Retina (tissue), 1 donor: Measurements from ENCODE around the gene SMIM14.
"Not testable (repeated sequence)": the region's sequence is repeated elsewhere in the genome, so short reads cannot be mapped to it uniquely, and the experiment has no call there.

Experiments
- DNase-seq: peaks from one replicate; pipeline ENCODE4 v3.0.0-alpha.2; 2016

Gene SMIM14

DNA sequence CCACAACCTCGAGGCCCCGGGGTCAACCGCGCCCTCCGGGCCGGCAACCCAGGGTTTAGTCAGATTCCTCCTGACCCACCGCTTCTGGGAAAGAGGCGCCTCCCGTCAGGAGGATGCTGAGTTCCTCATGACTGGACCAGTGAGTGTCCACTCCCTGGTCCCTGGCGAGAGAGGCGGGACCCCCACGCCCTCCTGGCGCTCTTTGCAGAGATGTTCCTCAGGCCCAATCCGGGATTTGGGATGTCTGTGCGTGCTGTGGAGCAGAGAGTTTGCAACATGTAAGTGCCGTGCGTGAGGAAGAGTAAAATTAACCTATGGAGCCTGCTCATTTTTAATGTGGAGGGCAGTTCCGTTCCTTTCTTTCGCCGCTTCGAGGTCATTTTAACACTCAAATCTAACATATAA lies 110.6 kb downstream of the SMIM14 start:
- no peak for DNase-seq

DNA sequence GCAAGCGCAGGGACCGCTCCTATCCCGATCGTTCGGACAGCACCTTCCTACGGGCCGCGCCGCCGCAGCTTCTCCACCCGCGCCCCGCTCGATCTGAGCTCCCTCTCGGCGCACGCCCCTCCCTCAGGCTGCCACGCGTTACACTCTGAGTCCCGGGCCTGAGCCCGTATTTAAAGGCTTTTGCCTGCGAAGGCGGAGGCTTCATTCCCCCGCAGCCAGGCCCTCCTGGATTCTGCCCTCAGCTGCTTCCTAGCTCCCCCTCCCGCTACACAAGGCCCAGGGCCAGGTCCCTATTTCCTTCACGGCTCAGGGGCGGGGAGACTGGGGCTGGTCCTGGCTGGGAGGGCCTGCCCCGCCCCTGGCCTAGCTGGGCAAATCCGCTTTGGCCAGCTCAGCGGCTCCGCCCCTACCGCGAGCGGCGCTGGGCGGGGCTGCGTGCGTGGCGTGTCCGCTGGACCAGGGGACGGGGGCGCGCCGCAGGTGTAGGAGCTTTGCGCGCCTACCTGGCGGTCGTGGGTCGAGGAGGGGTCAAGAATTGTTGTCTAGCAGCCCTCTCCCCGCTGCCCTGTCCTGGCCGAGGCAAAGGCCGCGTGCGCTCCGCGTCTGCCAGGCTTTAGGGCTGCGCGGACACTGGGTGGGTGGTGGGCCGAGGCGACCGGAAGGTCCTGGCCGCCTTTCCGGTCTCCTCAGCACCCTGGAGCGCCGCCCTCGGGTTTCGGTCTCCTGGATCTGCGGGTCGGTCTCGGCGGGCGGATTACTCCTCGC lies 111.2 kb downstream of the SMIM14 start, which contains the start of gene UGDH:
UGDH (minus strand) TSS at position 144 of the 765 bp plus-strand sequence. CDS start 5,927 bp downstream, outside the sequence.
- peak; percentile 100 for DNase-seq

DNA sequence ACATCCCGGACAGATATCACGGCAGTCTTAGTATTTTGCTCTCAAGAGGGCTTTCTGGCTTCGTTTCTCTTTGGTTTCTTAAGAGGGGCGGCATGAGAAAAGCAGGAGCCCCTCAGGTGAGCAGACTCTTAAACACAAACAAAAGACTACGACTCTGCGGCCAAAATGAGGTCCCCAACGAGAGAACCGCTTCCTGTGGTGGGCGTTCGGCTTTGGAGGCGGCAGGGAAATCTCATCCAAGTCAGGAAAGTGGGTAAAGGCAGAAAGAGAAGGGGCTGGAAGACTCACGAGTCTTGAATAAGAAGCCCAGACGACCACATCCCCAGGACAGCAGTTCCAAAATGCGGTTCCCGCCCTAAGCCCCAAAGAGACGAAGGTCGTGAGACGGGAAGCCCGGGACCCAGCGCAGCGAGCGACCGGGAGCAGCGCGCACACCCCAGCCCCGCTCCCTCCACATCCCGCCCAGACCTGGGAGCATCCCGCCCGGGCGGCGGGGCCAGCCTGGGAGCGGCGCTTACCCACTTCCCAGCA lies 111.8 kb downstream of the SMIM14 start:
- DNase-seq = no peak

DNA sequence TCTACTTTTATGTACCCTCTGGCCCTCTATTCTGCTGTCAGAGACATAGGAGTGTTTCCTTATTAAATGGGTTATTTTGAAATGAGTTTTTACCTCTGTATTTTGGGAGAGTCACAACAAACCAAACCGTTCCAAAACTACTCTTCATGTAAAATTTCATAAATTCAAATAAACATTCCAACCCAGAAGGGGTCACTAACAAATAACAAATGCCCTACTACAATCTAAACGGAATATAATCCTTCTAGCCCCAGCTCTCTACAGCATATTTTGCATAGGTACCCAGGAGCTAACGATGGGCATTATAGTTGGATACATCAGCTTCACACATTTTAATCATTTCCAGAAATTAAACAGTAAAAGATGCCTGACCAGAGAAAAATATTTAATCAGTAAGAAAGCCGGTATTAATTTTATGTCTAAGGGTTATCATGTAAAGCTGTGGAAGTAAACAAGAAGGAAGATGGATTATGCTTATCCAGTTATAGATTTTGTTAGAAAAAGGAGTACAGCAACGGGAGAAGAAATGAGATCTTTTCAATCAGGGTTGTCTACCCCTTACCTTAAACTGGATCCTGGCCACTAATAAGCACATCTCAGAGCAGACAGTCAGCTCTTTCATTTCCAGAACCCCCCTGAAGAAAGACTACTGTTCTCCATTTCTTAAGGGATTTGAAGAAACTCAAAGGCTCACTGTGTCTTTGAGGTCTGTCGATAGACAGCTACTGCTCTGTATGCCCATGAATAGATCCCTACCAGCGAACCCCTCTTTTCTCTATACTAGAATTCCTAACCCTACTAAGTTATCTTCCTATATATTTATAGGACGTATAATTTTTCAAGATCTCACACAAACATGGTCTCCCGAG lies 112.6 kb downstream of the SMIM14 start:
- no peak for DNase-seq

DNA sequence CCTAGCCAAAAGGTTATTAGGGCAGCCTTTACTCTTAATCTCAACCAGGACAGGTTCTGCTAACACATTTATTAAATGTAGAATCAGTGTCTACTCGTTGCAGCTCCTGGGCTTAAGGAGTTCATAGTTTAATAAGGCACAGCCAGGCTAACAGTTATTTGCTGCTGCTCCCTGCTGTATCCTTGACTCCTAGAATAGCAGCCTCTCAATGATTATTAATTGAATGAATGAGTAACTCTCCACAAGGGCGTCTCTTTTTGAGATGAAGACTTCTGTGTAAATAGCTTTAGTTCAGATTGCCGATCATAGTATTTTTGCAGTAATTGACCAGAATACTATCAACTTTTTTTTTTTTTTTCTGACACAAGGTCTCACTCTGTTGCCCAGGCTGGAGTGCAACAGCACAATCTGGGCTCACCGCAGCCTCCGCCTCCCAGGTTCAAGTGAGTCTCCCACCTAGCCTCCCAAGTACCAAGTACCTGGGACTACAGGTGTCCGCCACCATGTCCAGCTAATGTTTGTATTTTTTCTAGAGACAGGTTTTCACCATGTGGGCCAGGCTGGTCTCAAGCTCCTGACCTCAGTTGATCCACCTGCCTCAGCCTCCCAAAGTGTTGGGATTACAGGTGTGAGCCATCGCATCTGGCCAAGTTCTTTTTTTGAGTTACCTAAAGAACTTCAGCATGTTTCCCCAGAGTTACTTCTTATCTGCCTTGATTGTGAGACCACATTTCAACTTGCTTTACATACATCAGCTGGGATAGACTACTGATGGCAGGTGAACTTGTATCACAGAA lies 114.3 kb downstream of the SMIM14 start:
- no peak for DNase-seq

DNA sequence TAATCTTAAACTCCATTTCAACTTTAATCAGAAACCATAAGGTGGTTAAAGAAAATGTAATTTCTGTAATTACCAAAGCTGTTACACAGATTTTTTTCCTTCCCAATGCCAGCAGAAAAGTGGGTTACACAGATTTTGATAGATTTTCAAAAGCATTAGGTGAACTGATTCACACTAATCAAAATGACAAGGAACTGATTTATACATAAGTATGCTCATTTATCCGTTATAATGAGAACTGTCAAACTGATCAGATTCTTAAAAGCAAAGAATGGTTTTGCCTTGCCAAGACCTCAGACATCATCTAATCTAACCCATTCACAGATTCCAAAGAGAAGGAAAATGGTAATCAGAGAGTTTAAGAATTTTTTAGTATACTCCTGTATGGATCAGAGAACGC lies 116.6 kb downstream of the SMIM14 start:
- no peak for DNase-seq

DNA sequence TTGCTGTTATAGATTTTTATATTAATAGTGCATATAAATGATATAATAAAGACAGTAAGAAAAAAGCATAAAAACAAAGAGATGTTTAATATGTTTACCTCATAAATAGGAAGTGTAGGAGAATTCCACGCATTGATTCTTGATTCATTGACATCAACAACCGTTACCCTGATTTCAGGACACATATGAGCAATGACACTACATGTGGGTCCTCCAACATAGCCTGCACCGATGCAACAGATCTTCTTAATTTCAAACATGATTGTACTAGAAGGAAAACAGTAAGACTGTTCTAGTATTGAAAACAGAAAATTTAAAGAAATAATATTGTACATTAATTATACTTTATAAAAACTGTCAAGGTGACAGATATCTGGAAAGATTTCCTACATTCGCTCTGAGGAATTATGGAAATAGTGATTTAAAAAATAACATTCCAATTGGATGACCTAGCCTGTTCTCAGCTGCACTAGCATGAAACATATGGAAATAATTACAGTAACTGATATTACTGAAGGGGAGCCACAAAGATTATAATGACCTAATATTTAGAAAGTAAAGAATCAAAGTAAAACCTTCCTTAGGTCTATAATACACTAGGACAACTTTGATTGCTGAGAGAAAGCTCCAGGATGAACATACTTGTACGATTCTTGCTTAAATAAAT lies 117.3 kb downstream of the SMIM14 start:
- DNase-seq = no peak

DNA sequence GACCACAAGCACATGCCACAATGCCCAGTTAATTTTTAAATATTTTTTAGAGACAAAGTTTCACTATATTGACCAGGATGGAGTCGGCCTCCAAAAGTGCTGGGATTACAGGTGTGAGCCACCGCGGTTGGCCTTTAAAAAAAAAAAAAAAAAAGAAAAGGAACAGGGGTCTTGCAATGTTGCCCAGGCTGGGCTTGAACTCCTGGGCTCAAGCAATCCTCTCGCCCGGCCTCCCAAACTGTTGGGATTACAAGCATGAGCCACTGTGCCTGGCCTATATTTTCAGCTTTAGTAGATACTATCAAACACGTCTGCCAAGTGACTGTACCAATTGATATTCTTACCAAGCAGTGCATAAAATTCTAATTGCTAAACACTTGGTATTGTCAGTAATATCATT lies 120.2 kb downstream of the SMIM14 start:
- DNase-seq = no peak

DNA sequence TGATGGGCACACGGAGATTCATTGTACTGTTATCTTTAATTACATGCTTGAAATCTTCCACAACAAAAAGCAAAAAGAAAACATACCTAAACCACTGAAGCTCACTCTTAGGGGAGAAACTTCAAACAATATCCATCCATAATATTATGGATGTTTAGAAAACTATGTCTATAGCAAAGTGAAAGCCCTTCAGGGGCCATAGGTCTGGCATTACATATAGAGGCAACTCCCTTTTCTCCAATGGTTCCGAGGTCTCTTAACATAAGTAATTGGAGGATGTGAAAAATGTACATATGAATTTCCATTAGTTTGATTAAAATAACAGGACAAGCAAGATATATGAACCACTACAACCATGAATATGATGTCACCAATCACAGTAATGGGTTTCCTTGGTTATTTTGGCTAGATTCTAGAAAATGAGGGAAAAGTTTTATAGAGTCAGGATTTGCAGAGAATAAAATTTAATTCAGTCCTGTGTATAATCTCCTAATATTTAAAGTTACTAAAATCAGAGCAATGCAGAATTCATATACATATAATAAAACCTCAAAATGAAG lies 122.2 kb downstream of the SMIM14 start:
- DNase-seq = no peak

DNA sequence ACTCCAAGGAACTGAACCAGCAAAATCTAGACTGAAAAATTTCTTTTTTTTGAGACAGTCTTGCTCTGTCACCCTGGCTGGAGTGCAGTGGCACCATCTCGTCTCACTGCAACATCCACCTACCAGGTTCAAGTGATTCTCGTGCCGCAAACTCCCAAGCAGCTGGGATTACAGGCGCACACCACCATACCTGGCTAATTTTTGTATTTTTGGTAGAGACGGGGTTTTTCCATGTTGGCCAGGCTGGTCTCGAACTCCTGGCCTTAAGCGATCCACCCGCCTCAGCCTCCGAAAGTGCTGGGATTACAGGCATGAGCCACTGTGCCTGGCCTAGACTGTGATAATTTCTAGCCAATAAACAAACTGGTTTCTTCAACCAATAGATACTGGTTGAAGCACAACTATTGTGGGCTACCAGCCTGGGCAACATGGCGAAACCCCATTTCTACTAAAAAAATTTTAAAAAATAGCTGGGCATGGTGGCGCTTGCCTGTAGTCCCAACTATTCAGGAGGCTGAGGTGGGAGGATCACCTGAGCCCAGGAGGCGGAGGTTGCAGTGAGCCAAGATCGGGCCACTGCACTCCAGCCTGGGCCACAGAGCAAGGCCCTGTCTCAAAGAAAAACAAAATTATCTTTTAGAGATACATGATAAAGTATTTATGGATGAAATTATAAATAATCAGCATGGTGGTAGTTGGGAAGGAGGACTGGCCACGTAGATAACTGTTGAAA lies 122.8 kb downstream of the SMIM14 start:
- not testable (repeated sequence) for DNase-seq

DNA sequence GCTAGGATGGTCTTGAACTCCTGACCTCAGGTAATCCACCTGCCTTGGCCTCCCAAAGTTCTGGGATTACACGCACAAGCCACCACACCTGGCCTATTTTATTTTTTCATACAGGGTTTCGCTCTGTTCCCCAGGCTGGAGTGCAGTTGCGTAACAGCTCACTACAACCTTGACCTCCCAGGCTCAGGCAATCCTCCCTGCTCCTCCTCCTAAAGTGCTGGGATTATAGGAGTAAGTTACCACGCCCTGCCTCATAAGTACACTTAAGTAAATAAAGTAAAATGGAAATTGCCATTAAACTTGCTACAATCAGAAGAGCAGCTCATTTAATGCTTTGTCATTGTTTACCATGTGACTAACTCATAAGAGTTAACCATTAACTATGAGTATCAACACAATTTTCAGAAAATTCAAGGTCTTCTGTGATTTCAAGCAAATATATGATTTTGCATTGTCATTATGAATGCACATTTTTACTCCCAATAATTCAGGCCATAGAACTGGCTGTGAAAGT lies 123.7 kb downstream of the SMIM14 start:
- no peak for DNase-seq

DNA sequence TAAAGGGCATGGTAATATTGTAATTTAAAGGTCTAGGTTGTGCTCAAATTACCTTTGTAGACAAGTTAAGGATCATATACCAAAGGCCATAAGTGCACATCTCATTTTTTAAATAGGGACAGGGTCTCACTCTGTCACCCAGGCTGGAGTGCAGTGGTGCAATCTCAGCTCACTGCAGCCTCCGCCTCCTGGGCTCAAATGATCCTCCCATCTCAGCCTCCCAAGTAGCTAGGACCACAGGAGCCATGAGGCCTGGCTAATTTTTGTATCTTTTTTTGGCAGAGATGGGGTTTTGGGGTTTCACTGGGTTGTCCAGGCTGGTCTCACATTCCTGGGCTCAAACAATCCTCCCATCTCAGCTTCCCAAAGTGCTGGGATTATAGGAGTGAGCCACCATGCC lies 124.4 kb downstream of the SMIM14 start:
- not testable (repeated sequence) for DNase-seq

DNA sequence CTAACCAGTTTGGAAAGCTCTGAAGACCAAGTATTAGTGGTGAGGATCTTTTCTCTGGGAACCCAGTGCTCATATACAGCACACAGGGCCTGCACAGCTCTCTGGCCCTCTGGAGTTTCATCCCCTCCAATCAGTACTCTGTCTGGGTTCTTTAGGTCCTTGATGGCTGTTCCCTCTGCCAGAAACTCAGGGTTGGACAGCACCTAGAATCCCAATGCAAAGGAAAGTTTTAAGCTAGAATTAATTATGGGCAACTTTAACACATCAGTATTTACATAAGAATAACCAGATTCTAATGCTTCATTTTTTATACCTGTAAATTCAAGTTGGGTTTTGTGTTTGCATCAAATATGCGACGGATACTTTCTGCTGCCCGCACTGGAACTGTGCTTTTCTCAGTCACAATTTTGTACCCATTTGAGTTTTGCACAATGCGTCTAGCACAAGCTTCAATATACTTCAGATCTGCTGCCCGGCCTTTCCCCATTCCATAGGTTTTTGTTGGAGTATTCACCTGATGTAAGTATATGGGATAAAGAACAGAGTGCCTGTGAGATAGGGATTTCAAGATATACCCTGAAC lies 128.2 kb downstream of the SMIM14 start:
- DNase-seq = no peak

DNA sequence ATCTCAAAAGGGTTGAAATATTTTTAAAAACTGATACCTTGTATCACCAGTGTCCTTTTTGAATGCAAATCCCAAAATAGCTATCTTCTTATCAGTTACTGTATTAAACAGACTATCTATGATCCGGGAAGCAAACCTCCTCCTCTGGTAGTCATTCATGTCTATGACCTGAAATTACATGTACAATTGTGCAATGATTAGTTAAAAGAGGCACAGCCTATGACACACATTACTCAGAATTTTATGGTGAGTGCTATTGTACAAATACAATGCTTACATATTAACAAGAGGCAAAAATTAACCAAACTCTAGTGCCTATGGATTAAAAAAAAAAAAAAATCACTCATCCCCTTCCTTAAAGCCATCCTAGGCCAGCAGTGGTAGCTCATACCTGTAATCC lies 133.1 kb downstream of the SMIM14 start:
- no peak for DNase-seq

DNA sequence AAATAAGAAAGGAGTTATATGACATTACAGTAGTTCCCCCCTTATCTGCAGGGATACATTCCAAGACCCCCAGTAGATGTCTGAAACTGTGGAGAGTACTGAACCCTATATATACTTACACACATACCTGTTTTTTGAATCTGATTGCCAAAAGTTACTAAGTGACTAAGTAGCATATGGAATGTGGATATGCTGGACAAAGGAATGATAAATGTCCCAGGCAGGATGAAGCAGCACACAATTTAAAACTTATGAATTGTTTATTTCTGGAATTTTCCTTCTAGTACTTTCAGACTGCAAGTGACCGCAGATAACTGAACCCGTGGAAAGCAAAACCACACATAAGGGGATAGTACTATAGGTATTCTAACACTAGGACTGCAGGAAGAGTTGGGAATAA lies 134.1 kb downstream of the SMIM14 start:
- no peak for DNase-seq

DNA sequence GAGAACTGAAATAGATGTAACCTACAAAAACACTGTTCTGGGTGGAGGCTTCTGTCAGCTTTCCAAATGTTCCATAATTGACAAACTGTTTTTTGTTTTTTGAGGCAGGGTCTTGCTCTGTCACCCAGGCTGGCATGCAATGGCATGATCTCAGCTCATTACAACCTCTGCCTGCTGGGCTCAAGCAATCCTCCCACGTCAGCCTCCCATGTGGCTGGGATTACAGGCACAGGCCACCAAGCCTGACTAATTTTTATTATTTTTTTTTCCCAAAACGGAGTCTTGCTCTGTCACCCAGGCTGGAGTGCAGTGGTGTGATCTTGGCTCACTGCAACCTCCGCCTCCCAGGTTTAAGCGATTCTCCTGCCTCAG lies 136.0 kb downstream of the SMIM14 start:
- DNase-seq = not testable (repeated sequence)

DNA sequence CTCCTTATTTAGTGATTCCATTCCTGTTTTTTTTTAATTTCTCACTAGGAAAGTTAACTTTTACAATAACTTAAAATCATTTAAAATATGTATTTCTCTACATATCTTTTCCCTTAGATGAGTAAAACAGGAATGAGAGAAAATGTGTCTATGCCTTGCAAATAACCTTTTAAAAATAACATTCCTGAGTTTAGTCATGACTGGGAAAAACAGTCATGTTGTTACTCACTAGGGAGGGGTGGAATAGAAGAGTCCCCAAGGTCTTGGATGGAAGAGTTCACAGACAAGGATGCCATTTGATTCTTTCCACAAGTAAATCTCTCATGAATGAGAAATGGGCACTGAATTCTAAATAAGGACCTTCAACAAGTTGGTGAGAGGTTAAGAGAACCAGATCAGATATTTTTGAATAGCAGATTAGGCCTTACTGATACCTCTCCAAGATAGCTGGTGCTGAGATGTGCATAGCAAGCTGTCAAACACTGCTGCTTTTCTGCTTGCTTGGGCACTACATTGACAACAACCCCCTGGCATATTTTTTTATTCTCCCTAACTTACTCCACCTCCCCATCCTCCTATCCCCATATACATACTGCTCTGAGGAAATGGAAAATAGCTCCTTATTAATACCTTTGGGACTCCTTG lies 136.5 kb downstream of the SMIM14 start:
- no peak for DNase-seq

DNA sequence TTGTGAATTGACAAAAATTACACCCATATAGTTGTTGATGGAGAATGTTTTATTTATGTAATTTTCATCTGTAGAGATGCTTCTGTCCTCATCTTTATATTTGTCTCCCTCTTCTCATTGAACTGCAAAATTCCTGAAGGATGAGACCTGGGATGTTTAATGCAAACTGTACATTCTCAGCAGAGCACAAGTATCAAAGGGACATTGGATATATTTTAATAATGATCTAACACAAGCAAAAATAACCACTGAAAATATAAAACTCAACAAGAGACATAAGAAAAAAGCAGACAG lies 140.0 kb downstream of the SMIM14 start:
- no peak for DNase-seq

DNA sequence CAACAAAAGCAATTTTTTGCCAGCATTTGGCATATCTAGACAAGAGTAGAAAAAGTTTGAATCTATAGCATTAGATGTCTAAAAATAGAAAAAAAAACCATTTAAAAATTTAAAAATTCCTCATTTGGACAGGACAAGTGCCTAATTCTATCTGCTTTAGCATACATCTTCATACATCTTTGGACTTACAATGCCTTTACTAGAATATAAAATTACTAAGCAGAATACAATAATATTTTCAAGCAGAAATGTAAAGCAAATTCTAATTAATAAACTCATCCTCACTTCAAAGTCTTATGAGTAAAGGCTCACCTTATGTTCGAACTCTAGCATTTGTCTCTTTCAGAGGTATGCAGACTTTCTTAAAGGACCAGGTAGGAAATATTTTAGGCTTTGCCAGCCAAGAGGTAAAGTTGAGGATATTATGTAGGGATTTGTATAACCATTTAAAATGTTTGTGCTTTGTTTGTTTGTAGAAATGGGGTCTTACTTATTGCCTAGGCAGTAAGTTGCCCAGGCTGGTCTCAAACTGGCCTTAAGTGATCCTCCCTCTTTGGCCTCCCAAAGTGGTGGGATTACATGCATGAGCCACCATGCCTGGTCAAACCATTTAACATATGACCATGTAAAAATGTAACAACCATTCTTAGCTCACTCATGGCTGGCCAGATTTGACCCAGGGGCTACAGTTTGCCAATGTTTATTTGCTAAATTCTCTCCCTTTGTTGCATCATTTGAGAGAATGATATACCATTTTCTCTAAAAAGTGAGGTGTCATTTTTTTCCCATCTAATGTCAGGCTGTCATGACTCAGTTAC lies 140.5 kb downstream of the SMIM14 start:
- DNase-seq = no peak
